WTC11 (cell line): ENCODE data around the gene SUCLG2.

Source experiments
- FOXP1 ChIP-seq: sonication (generic); formaldehyde crosslinking; IDR thresholded peaks from 2 replicates; pipeline ENCODE4 v1.8.0; 2022; ENCODE audit warnings: missing genetic modification reagents, mild to moderate bottlenecking, moderate library complexity, borderline replicate concordance
- SMAD3 ChIP-seq: sonication (generic); formaldehyde crosslinking; IDR thresholded peaks from 2 replicates; pipeline ENCODE4 v1.8.0; 2022; ENCODE audit warnings: missing genetic modification reagents, mild to moderate bottlenecking, borderline replicate concordance
- ZNF121 ChIP-seq: sonication (generic); formaldehyde crosslinking; IDR thresholded peaks from 2 replicates; pipeline ENCODE4 v1.8.0; 2023; ENCODE audit warnings: missing genetic modification reagents
- TF ChIP-seq, protein P1 (sequence below): fragments of 200-600 bp; IDR thresholded peaks from 2 replicates; pipeline ENCODE4 v1.8.0; 2022; ENCODE audit warnings: antibody characterized with exemption
- TF ChIP-seq, protein P2 (sequence below): sonication (generic); formaldehyde crosslinking; IDR thresholded peaks from 2 replicates; pipeline ENCODE4 v1.8.1; 2023; ENCODE audit warnings: mild to moderate bottlenecking, missing genetic modification reagents, moderate library complexity
- TF ChIP-seq, protein P3 (sequence below): sonication (generic); formaldehyde crosslinking; IDR thresholded peaks from 2 replicates; pipeline ENCODE4 v1.8.1; 2023; ENCODE audit warnings: mild to moderate bottlenecking, missing genetic modification reagents, borderline replicate concordance
- TF ChIP-seq, protein P4 (sequence below): fragments of 250-450 bp; sonication (Bioruptor Pico); IDR thresholded peaks from 2 replicates; pipeline ENCODE4 v1.9.0; 2021; ENCODE audit warnings: mild to moderate bottlenecking

DNA sequence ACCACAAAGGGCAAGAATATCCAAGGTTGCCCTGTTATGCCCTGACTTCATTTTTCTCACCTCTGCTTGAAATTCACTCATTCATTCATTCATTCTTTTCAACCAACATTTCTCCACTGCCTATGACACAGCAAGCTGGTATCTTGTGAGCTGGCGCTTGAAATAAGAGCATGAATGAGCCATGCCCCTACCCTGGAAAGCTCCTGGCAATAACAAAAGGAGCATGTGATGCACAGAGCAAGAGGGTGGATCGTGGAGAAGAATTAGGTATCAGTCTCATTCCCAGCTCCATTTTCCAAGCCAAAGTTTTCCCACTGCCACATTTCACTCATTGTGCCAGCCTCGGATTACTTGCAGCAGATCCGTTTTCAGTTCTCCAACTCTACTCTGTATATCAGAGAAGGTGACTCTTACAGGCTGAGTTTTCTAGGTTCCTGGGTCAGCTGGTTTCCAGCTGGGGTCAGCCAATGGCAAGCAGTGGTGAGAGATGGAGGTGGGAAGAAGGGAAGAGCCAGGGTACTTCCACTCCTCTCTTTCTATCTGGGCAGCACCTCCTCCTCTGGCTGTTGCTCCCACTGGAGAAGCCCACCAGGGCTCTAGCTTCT, 144.8 kb downstream of the SUCLG2 start:
- TF ChIP-seq, protein P1, sequence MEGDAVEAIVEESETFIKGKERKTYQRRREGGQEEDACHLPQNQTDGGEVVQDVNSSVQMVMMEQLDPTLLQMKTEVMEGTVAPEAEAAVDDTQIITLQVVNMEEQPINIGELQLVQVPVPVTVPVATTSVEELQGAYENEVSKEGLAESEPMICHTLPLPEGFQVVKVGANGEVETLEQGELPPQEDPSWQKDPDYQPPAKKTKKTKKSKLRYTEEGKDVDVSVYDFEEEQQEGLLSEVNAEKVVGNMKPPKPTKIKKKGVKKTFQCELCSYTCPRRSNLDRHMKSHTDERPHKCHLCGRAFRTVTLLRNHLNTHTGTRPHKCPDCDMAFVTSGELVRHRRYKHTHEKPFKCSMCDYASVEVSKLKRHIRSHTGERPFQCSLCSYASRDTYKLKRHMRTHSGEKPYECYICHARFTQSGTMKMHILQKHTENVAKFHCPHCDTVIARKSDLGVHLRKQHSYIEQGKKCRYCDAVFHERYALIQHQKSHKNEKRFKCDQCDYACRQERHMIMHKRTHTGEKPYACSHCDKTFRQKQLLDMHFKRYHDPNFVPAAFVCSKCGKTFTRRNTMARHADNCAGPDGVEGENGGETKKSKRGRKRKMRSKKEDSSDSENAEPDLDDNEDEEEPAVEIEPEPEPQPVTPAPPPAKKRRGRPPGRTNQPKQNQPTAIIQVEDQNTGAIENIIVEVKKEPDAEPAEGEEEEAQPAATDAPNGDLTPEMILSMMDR: no peak
- TF ChIP-seq ZNF121 (CRISPR knock-in tag) (no peak), FOXP1 (CRISPR knock-in tag) (no peak), SMAD3 (CRISPR knock-in tag) (no peak)
- TF ChIP-seq, protein P2, sequence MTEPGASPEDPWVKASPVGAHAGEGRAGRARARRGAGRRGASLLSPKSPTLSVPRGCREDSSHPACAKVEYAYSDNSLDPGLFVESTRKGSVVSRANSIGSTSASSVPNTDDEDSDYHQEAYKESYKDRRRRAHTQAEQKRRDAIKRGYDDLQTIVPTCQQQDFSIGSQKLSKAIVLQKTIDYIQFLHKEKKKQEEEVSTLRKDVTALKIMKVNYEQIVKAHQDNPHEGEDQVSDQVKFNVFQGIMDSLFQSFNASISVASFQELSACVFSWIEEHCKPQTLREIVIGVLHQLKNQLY (CRISPR knock-in tag): no peak
- TF ChIP-seq, protein P3, sequence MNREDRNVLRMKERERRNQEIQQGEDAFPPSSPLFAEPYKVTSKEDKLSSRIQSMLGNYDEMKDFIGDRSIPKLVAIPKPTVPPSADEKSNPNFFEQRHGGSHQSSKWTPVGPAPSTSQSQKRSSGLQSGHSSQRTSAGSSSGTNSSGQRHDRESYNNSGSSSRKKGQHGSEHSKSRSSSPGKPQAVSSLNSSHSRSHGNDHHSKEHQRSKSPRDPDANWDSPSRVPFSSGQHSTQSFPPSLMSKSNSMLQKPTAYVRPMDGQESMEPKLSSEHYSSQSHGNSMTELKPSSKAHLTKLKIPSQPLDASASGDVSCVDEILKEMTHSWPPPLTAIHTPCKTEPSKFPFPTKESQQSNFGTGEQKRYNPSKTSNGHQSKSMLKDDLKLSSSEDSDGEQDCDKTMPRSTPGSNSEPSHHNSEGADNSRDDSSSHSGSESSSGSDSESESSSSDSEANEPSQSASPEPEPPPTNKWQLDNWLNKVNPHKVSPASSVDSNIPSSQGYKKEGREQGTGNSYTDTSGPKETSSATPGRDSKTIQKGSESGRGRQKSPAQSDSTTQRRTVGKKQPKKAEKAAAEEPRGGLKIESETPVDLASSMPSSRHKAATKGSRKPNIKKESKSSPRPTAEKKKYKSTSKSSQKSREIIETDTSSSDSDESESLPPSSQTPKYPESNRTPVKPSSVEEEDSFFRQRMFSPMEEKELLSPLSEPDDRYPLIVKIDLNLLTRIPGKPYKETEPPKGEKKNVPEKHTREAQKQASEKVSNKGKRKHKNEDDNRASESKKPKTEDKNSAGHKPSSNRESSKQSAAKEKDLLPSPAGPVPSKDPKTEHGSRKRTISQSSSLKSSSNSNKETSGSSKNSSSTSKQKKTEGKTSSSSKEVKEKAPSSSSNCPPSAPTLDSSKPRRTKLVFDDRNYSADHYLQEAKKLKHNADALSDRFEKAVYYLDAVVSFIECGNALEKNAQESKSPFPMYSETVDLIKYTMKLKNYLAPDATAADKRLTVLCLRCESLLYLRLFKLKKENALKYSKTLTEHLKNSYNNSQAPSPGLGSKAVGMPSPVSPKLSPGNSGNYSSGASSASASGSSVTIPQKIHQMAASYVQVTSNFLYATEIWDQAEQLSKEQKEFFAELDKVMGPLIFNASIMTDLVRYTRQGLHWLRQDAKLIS (CRISPR knock-in tag): no peak
- TF ChIP-seq, protein P4, sequence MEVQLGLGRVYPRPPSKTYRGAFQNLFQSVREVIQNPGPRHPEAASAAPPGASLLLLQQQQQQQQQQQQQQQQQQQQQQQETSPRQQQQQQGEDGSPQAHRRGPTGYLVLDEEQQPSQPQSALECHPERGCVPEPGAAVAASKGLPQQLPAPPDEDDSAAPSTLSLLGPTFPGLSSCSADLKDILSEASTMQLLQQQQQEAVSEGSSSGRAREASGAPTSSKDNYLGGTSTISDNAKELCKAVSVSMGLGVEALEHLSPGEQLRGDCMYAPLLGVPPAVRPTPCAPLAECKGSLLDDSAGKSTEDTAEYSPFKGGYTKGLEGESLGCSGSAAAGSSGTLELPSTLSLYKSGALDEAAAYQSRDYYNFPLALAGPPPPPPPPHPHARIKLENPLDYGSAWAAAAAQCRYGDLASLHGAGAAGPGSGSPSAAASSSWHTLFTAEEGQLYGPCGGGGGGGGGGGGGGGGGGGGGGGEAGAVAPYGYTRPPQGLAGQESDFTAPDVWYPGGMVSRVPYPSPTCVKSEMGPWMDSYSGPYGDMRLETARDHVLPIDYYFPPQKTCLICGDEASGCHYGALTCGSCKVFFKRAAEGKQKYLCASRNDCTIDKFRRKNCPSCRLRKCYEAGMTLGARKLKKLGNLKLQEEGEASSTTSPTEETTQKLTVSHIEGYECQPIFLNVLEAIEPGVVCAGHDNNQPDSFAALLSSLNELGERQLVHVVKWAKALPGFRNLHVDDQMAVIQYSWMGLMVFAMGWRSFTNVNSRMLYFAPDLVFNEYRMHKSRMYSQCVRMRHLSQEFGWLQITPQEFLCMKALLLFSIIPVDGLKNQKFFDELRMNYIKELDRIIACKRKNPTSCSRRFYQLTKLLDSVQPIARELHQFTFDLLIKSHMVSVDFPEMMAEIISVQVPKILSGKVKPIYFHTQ: no peak
